SK-N-SH treated with all-trans-retinoic acid at 6 μM for 48 hours (cell line): ENCODE measurements around the gene MAPK12.
A peak's percentile ranks its signal among the peaks of the same experiment; 100 is the strongest.

Experiments
- ATAC-seq: fragments of 200-7000 bp; cut with Tn5 transposase; 3 replicates; pipeline ENCODE4 v1.9.1; 2020; ENCODE audit warnings: mild to moderate bottlenecking, moderate library complexity
- ARNTL ChIP-seq: fragments of 450-650 bp; formaldehyde crosslinking; IDR thresholded peaks from 2 replicates; pipeline ENCODE4 v1.5.0; 2020; ENCODE audit warnings: low read depth, mild to moderate bottlenecking, moderate library complexity, borderline replicate concordance
- BACH2 ChIP-seq: fragments of 250-450 bp; sonication (Bioruptor Pico); IDR thresholded peaks from 2 replicates; pipeline ENCODE4 v1.9.0; 2021; ENCODE audit warnings: mild to moderate bottlenecking, borderline replicate concordance
- CREB5 ChIP-seq: fragments of 250-450 bp; sonication (Bioruptor Pico); IDR thresholded peaks from 2 replicates; pipeline ENCODE4 v1.5.1; 2020; ENCODE audit warnings: low read depth, mild to moderate bottlenecking, moderate library complexity
- CSDC2 ChIP-seq: fragments of 250-450 bp; sonication (Bioruptor Pico); IDR thresholded peaks from 2 replicates; pipeline ENCODE4 v1.5.0; 2020; ENCODE audit warnings: mild to moderate bottlenecking, moderate library complexity
- CSRNP3 ChIP-seq: fragments of 250-450 bp; sonication (Bioruptor Pico); IDR thresholded peaks from 2 replicates; pipeline ENCODE4 v1.5.1; 2021; ENCODE audit warnings: mild to moderate bottlenecking, moderate library complexity
- ESRRG ChIP-seq: fragments of 250-450 bp; sonication (Bioruptor Pico); IDR thresholded peaks from 2 replicates; pipeline ENCODE4 v1.6.1; 2021; ENCODE audit warnings: mild to moderate bottlenecking
- GLIS3 ChIP-seq: fragments of 250-450 bp; sonication (Bioruptor Pico); IDR thresholded peaks from 2 replicates; pipeline ENCODE4 v1.5.0; 2020; ENCODE audit warnings: mild to moderate bottlenecking, moderate library complexity
- ISL1 ChIP-seq: fragments of 250-450 bp; sonication (Bioruptor Pico); IDR thresholded peaks from 2 replicates; pipeline ENCODE4 v2.1.2; 2022; ENCODE audit warnings: mild to moderate bottlenecking, moderate library complexity
- OSR1 ChIP-seq: fragments of 250-450 bp; sonication (Bioruptor Pico); IDR thresholded peaks from 2 replicates; pipeline ENCODE4 v1.8.0; 2022; ENCODE audit warnings: moderate library complexity, mild to moderate bottlenecking, inconsistent platforms
- PATZ1 ChIP-seq: fragments of 250-450 bp; sonication (Bioruptor Pico); IDR thresholded peaks from 2 replicates; pipeline ENCODE4 v1.8.0; 2020; ENCODE audit warnings: mild to moderate bottlenecking, moderate library complexity, borderline replicate concordance
- POU6F1 ChIP-seq: fragments of 250-450 bp; sonication (Bioruptor Pico); IDR thresholded peaks from 2 replicates; pipeline ENCODE4 v1.8.0; 2021; ENCODE audit warnings: low read depth, mild to moderate bottlenecking, moderate library complexity, borderline replicate concordance
- RARB ChIP-seq: fragments of 250-450 bp; sonication (Bioruptor Pico); IDR thresholded peaks from 2 replicates; pipeline ENCODE4 v1.8.0; 2021; ENCODE audit warnings: mild to moderate bottlenecking, moderate library complexity
- SNAI2 ChIP-seq: fragments of 250-450 bp; sonication (Bioruptor Pico); IDR thresholded peaks from 2 replicates; pipeline ENCODE4 v1.5.0; 2020; ENCODE audit warnings: mild to moderate bottlenecking, moderate library complexity
- TCF4 ChIP-seq: fragments of 250-450 bp; sonication (Bioruptor Pico); IDR thresholded peaks from 2 replicates; pipeline ENCODE4 v1.8.0; 2021; ENCODE audit warnings: mild to moderate bottlenecking, moderate library complexity, borderline replicate concordance
- TOX ChIP-seq: fragments of 250-450 bp; sonication (Bioruptor Pico); IDR thresholded peaks from 2 replicates; pipeline ENCODE4 v1.8.0; 2021; ENCODE audit warnings: mild to moderate bottlenecking, moderate library complexity, borderline replicate concordance
- TSHZ2 ChIP-seq: fragments of 250-450 bp; sonication (Bioruptor Pico); IDR thresholded peaks from 2 replicates; pipeline ENCODE4 v1.5.0; 2020; ENCODE audit warnings: mild to moderate bottlenecking, moderate library complexity
- ZC3H10 ChIP-seq: fragments of 250-450 bp; sonication (Bioruptor Pico); IDR thresholded peaks from 2 replicates; pipeline ENCODE4 v1.5.1; 2021; ENCODE audit warnings: mild to moderate bottlenecking, moderate library complexity
- ZFP3 ChIP-seq: fragments of 250-450 bp; sonication (Bioruptor Pico); IDR thresholded peaks from 2 replicates; pipeline ENCODE4 v1.5.0; 2020; ENCODE audit warnings: mild to moderate bottlenecking, moderate library complexity
- ZFP30 ChIP-seq: fragments of 450-650 bp; formaldehyde crosslinking; IDR thresholded peaks from 2 replicates; pipeline ENCODE4 v1.5.0; 2022; ENCODE audit warnings: mild to moderate bottlenecking, moderate library complexity
- ZNF565 ChIP-seq: fragments of 450-650 bp; formaldehyde crosslinking; conservative IDR thresholded peaks from 2 replicates; pipeline ENCODE4 v1.5.0; 2020; ENCODE audit warnings: low read depth, mild to moderate bottlenecking, moderate library complexity
- ZNF70 ChIP-seq: fragments of 450-650 bp; formaldehyde crosslinking; IDR thresholded peaks from 2 replicates; pipeline ENCODE4 v1.5.0; 2020; ENCODE audit warnings: mild to moderate bottlenecking, moderate library complexity
- ZNF8 ChIP-seq: fragments of 450-650 bp; formaldehyde crosslinking; IDR thresholded peaks from 2 replicates; pipeline ENCODE4 v1.5.0; 2020; ENCODE audit warnings: mild to moderate bottlenecking, moderate library complexity

The MAPK12 gene

GRCh38 chr22:50305393-50305922, 44.0 kb upstream of the MAPK12 start:
- ATAC-seq: peak; percentile 2
- TF ChIP-seq OSR1 (CRISPR knock-in tag): no peak
- TF ChIP-seq TCF4 (CRISPR knock-in tag): no peak
- no peak for TF ChIP-seq PATZ1 (CRISPR knock-in tag)
- TF ChIP-seq ZFP3 (CRISPR knock-in tag): no peak
- no peak for TF ChIP-seq ZNF8 (CRISPR knock-in tag)
- TF ChIP-seq ZC3H10 (CRISPR knock-in tag): no peak
- no peak for TF ChIP-seq ISL1 (CRISPR knock-in tag)
- no peak for TF ChIP-seq ZNF70 (CRISPR knock-in tag)
- TF ChIP-seq SNAI2 (CRISPR knock-in tag): no peak
- TF ChIP-seq GLIS3 (CRISPR knock-in tag): no peak
- no peak for TF ChIP-seq ZFP30
- no peak for TF ChIP-seq CSRNP3 (CRISPR knock-in tag)
- no peak for TF ChIP-seq ARNTL (CRISPR knock-in tag)
- no peak for TF ChIP-seq CREB5 (CRISPR knock-in tag)
- no peak for TF ChIP-seq RARB
- no peak for TF ChIP-seq CSDC2 (CRISPR knock-in tag)
- TF ChIP-seq TSHZ2 (CRISPR knock-in tag): no peak
- no peak for TF ChIP-seq ZNF565
- no peak for TF ChIP-seq POU6F1 (CRISPR knock-in tag)

- ATAC-seq: no peak
- no peak for TF ChIP-seq ZNF8 (CRISPR knock-in tag)
- TF ChIP-seq CSDC2 (CRISPR knock-in tag): no peak
- TF ChIP-seq ZNF565: no peak
- no peak for TF ChIP-seq POU6F1 (CRISPR knock-in tag)
- no peak for TF ChIP-seq ESRRG (CRISPR knock-in tag)
- TF ChIP-seq TSHZ2 (CRISPR knock-in tag): no peak
- no peak for TF ChIP-seq TOX
- TF ChIP-seq ISL1 (CRISPR knock-in tag): no peak
- TF ChIP-seq RARB: no peak
- TF ChIP-seq ZNF70 (CRISPR knock-in tag): no peak
- TF ChIP-seq ZFP30: no peak
- TF ChIP-seq ZC3H10 (CRISPR knock-in tag): no peak
- TF ChIP-seq OSR1 (CRISPR knock-in tag): no peak
- no peak for TF ChIP-seq TCF4 (CRISPR knock-in tag)
- no peak for TF ChIP-seq ARNTL (CRISPR knock-in tag)
- TF ChIP-seq CREB5 (CRISPR knock-in tag): no peak
- TF ChIP-seq BACH2 (CRISPR knock-in tag): no peak
These were observed 43.3 kb upstream of the MAPK12 start for GRCh38 chr22:50304528-50305392.
